HG02840 (cell line): ENCODE results near the gene IPO11.
"Not testable (repeated sequence)": the region's sequence is repeated elsewhere in the genome, so short reads cannot be mapped to it uniquely, and the experiment has no call there.

Source experiments
- ATAC-seq: cut with Tn5 transposase; IDR thresholded peaks from one replicate; pipeline ENCODE4 v1.9.1; 2021; ENCODE audit warnings: mild to moderate bottlenecking, moderate library complexity, moderate number of reproducible peaks; ENCODE audit not compliant: unreplicated experiment, low FRiP score

The IPO11 gene

GRCh38 chr5:62508760-62509159, 96.2 kb downstream of the IPO11 start:
- ATAC-seq, result not testable (repeated sequence)

- ATAC-seq, result no peak
These were observed 97.2 kb downstream of the IPO11 start for GRCh38 chr5:62509806-62510205.

- not testable (repeated sequence) for ATAC-seq
These were observed 100.5 kb downstream of the IPO11 start for GRCh38 chr5:62513085-62513484.

- ATAC-seq, result no peak
These were observed 102.1 kb downstream of the IPO11 start for GRCh38 chr5:62514510-62515119.

GRCh38 chr5:62520812-62521211, 108.2 kb downstream of the IPO11 start:
- not testable (repeated sequence) for ATAC-seq

- ATAC-seq, result no peak
These were observed 108.8 kb downstream of the IPO11 start for GRCh38 chr5:62521319-62521718.

- no peak for ATAC-seq
These were observed 110.2 kb downstream of the IPO11 start for GRCh38 chr5:62522811-62523210.

- no peak for ATAC-seq
These were observed 121.0 kb downstream of the IPO11 start for GRCh38 chr5:62533597-62533996.

- ATAC-seq, result no peak
These were observed 122.1 kb downstream of the IPO11 start for GRCh38 chr5:62534461-62535236.

- no peak for ATAC-seq
These were observed 123.7 kb downstream of the IPO11 start for GRCh38 chr5:62536232-62536631.

- no peak for ATAC-seq
These were observed 124.2 kb downstream of the IPO11 start for GRCh38 chr5:62536783-62537182.

GRCh38 chr5:62538017-62538942, 125.7 kb downstream of the IPO11 start:
- no peak for ATAC-seq

- ATAC-seq, result no peak
These were observed 130.2 kb downstream of the IPO11 start for GRCh38 chr5:62542720-62543119.

GRCh38 chr5:62547945-62548630, 135.5 kb downstream of the IPO11 start:
- ATAC-seq, result no peak

- no peak for ATAC-seq
These were observed 137.5 kb downstream of the IPO11 start for GRCh38 chr5:62550103-62550502.

- no peak for ATAC-seq
These were observed 143.4 kb downstream of the IPO11 start for GRCh38 chr5:62555930-62556329.

GRCh38 chr5:62558941-62559340, 146.4 kb downstream of the IPO11 start:
- ATAC-seq, result no peak

GRCh38 chr5:62560786-62561185, 148.2 kb downstream of the IPO11 start:
- ATAC-seq, result no peak

GRCh38 chr5:62561896-62562295, 149.3 kb downstream of the IPO11 start:
- no peak for ATAC-seq

- ATAC-seq, result no peak
These were observed 150.3 kb downstream of the IPO11 start for GRCh38 chr5:62562867-62563266.
